Fibroblast of skin of back (primary cell): ENCODE data around the gene C11orf24.

ENCODE experiments used
- DNase-seq: peaks from one replicate; pipeline ENCODE4 v3.0.0-alpha.2; 2013

Gene C11orf24

DNA sequence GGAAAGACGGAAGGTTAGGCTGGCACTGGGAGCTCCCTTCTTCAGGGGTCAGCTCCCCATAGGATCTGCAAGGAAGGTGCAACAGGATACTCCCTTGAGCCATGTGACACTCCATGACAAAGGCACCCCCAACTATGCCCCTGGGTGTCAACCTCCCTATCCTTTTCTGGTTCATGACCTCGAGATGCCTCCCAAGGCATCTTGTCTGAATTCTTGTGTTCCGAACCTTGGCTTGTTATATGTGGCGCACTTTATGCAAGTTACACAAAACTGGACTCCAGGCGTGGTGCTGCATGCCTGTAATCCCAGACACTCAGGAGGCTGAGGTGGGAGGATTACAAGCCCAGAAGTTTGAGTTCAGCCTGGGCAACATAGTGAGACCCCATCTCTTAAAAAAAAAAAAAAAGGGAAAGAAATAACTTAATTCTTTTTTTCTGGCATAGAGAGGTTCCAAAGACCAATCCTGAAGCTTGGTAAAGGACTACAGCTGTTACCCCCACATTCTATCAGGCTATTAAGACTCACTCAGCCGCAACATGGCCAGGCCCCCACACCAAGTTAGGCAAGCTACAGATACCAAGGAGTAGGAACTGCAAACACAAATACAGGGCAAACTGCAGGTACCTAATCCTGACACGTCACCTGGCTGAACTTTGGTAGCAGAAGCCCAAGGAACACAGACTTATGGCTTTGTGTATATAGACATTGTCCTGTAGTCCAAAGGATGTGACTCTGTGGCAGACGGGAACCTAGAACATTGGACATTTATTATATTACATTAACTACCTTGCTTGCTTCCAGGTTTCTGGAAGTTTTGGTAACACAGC is 1.4 kb downstream of the C11orf24 start:
- DNase-seq, result no peak

DNA sequence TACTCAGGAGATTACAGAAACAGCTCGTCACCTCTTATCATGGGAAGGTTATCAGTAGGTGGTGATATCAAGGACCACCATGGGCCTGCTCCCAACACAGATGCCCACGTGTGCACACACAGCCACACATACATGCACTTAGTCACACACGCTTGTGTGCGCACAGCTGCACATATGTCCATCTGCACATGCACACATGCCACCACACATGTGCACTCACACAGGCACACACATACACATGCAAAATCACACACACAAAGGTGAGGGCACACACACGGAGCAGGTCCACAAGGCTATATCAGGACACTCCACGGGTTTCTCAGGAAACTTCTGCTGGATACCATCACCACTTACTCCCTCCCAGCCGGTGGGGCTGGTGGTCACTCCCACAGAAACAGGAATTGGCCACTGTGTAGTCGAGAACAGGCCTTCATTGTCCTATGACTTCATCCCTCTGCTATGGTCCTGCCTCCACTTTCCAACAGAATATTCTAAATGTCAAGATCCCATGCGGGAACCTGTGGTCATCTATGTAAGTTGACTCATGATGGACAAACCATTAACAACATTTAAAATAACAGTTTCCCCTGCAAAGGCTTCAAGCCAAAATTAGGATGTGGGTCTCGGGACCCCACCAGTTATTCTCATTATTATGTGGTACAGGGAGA is 2.2 kb downstream of the C11orf24 start:
- peak; percentile 88 for DNase-seq

DNA sequence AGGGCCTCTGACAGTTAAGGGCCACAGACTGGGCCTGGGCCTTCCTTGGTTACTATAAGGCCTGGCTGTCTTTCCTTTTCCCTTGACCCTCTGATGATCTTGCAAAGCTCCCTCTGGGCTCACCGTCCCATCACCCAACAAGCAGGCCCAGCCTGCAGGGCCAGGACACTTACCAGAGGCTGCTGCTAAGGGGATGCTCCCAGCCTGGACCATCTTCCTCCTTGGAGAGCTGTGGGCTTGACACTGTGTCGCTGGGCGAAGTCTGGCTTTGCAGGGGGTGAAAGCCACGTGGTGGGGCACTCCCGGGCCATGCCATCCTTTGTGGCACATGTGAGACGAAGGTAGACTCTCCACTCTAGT is 3.9 kb downstream of the C11orf24 start:
- no peak for DNase-seq

DNA sequence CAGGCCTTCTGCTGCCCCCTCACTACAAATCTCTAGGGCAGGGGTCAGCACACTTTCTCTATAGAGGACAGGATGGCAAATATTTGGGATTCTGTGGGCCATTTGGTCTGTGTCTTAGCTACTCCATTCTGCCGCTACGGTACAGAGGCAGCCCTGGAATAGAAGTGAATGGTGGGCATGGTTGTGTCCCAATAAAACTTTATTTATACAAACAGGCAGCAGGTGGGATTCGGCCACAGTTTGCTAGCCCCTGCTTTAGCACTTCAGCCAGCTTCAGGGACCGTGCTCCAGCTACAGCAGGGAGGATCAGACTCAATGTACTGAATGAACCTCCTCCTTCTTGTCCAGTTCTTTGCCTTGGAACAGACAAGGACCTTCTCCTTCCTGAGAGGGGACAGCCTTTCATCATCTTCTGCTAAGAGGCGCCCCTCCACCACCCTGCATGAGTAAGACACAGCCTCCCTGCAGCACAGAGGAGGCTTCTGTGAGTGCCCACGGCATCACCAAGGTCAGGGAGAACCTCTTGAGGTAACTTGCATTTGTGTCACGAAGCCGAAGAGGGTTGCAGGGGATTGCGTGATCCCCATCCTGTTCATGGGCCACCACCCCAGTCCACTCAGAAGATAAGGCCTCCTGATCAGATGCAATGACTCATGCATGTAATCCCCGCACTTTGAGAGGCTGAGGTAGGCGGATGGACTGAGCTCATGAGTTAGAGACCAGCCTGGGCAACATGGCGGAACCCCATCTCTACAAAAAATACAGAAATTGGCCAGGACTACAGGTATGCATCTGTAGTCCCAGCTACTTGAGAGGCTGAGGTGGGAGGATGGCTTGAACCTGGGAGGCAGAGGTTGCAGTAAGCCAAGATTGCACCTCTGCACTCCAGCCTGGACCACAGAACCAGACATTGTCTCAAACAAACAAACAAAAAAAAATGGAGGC is 4.6 kb downstream of the C11orf24 start:
- DNase-seq, result no peak

DNA sequence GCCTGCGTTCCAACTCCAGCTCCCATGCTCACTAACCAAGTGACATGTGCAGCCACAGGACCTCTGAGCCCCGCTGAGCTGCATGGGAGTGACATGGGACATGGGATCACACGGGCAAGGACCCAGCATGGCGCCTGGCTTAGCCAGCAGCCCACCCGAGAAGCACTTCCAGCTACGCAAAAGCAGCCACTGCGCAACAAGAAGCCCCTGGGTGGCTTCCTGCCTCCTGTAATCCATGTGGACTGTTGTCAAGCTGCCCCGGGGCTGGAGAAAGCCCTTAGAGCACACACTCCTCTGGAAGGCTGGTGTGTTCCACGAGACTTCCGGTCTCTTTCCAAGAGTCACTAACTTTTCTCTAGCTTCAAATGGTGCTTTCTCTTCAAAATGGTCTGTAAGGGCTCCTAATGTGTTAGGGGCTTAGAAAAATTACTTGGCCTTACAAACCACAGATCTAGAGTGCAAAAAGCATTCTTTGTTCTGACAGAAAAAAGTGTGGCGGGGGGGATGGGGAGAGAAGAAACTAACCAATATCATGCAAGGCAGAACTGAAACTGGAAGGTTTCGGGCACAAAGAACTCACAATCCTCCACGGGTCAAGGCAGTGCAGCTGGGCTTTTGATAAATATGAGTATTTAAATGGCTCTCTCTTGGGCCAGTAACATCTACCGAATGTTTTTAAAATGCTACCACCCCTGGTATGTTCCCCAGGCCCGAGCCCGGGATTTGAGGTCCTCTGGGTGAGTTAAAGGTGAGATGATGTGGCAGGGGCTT is 5.5 kb downstream of the C11orf24 start:
- no peak for DNase-seq

DNA sequence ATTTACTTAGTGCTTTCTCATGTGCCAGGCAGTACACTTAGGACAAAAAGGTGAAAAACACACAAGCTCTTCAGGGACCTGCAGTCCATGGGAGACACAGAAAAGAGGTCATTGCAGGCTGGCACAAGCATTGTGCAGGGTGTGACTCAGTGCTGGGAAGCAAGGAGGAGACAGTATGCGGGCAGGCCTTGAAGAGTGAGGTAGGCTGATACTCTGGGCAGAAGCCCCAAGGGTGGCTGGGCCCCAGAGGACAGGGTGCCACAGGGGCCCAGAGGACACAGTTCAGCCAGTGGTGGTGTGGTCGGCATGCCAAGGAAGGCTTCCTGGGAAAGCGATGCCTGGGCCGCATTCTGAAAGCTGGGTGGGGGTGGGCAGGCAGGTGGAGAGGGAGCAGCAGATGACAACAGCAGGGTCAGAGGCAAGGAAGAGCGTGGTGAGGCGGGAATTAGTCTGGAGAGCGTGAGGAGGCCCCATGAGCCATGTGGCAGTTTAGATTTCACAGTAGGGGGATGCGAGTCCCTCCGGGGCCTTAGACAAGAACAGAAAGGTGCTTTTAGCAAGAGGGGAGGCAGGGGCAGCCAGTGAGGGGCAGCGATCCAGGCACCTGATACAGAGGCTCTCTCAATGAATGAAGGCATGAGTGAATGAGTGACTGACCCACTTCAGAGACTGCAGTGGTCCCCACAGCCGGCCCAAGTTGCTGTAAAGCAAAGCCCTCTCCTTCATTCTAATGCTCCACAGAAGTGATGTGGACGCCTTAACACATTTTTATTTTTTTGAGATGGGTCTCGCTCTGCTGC is 6.8 kb downstream of the C11orf24 start:
- DNase-seq, result no peak

DNA sequence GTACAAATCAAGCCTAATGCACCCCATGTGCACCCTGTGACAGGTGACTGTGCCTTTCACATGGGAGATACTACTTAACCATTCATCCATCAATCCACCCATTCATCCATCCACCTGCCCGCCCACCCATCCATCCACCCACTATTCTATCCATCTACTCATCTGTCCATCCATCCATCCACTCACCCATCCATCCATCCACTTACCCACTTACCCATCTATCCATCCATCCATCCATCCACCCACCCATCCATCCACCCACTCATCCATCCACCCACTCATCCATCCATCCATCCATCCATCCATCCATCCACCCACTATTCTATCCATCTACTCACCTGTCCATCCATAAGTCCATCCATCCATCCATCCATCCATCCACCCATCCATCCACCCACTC is 7.5 kb downstream of the C11orf24 start:
- DNase-seq, result no peak

DNA sequence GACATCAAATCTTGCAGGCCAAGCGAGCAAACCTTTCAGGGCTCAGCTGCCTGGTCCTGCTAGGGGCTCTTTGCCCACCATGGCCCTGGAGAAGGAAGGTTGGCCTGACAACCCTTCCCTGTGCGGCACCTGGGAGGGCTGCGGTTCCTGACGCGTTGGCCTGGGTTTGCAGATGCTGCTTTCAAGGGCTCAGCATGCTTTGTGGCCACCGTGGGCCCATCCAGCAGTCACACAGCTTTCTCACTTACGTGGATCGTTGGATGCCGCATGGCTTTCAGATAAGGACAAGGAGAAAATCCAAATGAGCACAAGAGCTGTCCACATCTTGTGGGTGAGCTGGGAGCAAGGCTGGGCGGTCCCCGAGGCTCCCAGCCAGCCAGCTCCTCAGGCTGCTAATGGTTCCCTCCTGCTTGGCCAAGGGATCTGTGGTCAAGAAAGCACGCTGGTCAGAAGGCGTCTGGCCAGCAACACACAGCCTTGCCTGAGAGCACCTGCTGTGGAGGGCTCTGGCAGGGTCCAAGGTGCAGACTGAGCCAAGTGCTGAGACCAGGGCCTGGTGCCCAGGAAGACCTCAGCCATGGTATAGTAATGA is 8.2 kb downstream of the C11orf24 start:
- DNase-seq, result no peak

DNA sequence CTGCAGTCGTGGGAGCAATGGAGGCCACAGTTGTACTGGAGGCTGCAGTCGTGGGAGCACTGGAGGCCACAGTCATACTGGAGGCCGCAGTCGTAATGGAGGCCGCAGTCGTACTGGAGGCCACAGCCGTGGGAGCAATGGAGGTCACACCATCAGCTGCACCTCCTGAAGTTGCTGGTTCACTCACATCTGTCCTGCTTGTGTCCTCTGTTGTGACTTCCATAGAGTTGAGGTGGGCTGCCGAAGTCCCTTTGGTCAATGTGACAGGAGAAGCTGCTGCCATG is 9.3 kb downstream of the C11orf24 start:
- no peak for DNase-seq

DNA sequence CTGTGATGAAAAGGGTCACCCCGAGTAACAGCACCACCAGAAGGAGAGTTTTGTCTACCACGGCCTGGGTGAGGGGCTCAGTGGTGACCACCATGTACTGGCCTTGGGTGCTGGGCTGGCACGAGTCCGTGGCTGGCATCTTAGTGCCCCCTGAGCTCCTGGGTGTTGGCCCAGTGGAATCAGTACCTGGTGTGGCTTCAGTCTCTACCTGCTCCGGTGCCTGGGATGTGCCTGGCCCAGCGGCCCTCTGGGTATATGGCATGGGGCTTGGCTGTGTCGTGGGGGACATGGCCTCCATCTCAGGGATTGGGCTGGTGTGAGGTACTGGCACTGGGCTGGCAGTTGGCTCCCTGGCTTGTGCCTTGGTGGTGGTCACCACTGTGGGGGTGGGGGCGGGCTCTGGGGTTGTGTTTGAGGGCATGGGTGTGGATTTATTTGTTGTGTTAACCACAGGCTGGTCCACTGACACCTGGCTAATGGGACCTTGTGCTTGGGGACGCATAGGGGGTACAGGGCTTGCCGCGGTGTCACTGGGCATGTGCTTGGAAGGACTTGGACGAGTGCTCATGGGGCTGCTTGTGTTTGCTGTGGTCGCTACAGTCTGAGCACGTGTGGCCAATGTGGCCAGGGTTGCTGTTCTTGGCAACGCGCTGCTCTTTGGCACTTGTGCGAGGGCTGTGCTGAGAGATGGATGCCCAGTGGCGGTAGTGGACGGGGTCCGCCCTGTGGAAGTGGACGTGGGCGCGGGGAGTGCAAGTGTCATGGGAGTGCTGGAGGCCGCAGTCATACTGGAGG is 9.8 kb downstream of the C11orf24 start:
- no peak for DNase-seq

DNA sequence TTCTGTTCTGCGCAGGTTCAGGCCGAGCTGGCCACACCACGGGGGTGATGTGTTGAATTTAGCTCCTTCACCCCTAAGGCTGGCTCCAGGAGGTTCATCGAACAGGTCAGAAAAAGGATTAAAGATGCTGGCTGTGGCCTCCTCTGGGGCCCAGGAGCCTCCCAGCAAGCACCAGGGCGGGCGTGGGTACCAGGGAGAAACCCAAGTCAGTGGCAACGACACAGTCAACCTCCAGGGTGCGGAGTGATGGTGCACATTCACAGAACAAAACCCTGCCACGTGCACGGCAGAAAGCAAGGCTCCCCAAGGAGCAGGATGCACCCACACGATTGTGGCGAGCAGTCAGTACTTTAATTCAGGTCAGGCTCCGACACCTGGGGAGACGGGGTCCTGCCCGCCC is 10.8 kb downstream of the C11orf24 start:
- DNase-seq, result no peak

DNA sequence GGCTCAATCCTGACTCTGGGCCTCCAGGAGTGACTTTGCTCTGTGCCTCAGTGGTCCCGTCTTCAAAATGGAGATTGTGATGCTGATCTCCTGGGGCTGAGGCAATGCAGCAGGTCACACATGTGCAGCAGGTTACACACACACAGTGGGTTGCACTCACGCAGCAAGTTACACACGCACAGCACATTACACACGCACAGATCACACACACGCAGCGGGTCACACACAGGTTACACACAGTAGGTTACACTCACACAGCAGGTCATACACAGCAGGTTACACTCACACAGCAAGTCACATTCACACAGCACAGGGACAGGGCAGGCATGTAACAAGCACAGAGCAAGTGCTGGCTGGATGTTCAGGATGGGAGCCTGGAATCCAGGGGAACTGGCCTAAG is 11.3 kb downstream of the C11orf24 start:
- DNase-seq, result no peak

DNA sequence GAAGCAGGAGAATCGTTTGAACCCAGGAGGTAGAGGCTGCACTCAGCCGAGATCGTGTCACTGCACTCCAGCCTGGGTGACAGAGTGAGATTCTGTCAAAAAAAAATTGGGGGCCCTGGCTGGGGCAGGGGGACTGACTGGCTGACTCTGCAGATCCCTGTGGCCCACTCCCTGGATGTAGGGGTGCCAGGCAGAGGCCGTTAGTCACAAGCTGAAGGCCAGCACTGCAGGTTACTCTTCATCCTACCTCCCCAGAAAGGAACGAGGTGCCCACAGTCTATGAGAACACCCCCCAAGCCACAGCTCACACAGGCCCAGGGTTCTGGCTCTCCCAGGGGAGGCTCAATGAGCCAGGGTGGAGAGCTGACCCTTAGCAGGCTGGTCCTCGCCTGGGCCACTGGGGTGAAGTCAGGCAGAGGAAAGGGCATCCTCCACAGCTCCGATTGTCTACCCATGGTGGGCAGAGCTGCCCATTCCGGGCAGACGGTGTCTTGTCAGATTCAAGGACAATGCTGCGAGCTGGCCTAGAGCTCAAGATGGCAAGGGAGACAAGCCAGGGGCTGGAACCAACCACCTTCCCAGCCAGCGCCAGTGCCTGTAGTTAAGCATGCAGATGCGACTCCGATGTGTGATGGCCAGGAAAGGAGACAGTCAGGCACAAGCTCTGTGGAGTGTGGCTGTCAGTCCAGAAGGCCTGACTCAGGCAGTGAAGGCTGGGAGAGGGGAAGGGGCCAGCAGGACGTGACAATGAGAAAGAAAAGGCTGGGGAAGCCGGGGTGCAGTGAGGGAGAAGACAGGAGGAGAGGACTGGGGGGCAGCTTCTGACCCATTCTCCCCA is 12.4 kb downstream of the C11orf24 start:
- no peak for DNase-seq

DNA sequence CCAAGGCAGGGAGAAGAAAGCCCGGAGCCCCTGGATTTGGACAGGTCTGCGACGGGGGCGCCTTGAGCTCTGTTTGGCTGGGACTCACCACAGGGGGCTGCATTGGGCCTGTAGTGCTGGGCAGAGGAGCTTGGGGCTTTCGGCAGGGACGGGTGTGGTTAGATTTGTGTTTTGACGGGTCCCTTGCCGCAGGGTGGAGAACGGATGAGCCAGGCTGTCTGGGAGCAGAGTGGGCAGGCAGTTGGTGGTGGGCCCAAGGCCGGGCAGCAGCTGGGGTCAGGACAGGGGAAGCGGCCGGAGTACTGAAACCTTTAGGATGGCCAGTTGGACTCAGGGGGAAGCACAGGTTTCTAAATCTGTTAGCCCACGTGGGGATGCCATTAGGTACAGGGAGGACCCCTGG is 13.4 kb downstream of the C11orf24 start:
- DNase-seq, result no peak

DNA sequence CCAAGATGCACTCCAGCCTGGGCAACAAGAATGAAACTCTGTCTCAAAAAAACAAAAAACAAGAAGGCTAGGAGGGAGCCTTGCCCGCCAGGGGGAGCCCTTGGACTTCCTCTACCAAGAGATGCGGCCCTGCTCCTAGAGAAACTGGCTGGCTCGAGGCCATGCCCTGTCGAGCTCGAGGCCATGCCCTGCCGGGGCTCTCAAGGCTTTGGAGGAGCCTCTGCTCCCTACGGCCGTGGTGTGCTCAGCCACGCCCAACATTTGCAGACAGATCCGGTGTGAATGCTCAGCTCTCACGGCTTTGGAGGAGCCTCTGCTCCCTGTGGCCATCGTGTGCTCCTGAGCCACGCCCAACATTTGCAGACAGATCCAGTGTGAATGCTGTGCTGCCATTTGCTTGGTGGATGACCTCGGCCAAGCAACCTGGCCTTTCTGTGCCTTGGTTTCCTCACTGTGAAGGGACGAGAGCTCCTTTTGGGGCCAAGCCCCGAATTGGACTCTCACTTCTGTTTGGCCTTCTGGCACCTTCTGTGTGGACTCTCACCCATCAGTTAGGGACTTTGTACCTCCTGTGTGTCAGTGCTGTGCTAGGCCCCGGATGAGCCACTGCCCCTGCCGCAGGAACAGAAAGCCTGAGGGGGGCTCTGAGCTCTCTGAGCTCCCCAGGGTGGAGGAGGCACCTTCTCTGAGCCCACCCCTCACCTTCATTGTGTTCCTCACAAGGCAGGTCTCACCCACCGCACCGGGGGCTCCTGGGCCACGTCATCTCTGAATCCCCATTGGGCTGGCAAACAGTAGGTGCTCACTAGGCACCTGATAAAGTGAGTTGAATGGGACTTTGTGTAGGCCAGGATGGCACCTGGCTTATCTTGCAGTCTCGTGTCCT is 14.1 kb downstream of the C11orf24 start:
- peak; percentile 91 for DNase-seq

DNA sequence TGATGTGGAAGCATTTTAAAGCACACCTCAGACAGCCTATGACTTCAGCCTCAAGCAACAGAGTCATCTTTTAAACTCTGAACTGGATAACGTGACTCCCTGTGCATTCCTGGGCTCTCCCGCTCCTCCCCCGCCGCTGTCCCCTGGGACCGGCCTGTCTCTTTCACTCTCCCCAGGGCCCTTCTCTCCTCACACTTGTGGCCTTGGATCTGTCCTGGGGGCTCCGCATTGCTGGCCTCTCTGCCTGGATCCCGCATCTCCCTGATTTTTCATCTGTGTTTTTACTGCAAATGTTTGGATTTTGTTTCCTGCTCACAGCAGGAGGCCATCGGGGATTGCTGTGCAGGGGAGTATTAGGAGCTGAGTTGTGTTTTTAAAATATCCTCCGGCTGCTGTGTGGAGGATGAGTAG is 15.4 kb downstream of the C11orf24 start:
- peak; percentile 89 for DNase-seq

DNA sequence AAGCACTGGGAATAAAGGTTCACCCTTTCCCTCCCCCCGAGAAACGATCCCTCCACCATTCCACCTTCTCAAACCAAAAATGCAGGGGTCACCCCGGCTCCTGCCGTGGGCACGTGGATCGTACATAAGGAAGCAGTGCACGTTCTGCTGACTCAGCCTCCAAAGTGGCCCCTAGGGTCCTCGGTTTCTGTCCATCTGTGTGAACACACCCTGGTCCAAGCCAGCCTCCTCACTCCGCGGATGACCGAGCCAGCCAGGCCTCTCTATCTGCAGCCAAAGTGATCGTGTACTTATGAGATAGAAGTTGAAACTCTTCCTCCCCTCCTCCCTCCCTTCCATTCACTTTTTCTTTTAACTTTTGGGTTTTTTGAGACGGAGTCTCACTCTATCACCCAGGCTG is 16.2 kb downstream of the C11orf24 start:
- no peak for DNase-seq

DNA sequence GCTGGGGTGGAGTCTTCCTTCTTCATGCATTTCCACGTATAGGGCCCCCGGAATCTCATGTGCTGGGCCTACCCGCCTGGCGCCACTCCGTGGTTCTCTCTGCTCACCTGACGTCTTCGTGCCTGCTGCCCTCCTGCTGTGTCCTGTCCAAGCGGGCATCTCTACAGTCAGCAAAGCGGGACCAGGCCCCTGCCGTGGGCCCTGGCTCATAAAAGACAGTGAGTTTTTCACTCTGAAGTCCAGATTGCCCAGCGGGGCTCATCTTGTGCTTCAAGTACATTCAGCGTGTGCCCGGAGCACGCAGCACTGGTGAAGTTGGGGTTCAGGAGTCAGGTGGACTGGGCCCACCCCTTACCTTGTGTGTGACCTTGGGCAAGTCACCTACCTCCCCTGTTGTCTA is 17.4 kb downstream of the C11orf24 start:
- DNase-seq, result no peak

DNA sequence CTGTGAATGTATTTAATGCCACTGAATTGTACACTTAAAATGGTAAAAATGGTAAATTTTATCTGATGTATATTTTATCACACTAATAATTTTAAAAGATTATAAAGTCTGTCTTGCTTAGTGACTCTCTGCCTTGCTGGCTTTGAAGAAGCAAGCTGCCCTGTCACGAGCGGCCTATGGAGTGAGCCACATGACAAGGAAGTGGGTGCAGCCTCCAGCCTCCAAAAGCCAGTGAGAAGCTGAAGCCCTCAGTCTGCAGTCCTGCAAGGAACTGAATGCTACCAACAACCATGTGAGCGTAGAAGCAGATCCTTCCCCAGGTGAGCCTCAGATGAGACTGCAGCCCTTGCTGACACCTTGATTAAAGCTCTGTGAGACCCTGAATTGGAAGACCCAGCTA is 20.0 kb downstream of the C11orf24 start:
- DNase-seq, result no peak
